ENCODE measurements around the gene PRKAB1. TPM values are rescaled to one million over a fixed set of nuclear protein-coding genes. Genes with fewer than 3 reads are reported as not detected.

PRKAB1 gene
- total and polyA plus RNA-seq, 9 of the 15 experiments (the other 6 are each of a cell fraction or from before 2014, with no cell fraction given), result 32.6 to 94.2 (median 63.8) TPM

DNA sequence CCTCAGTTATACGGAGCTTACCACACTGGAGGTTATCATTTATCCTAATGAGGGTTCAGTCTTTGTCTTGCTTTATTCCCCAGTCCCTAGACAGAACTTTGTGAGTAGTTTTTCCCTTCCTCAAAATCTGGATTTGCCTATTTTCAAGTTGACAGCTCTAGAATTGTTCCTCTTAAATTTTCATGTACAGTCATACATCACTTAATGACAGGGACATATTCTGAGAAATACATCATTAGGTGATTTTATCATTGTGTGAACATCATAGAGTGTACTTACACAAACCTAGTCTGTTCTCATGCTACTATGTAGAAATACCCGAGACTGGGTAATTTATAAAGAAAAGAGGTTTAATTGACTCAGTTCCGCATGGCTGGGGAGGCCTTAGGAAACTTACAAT lies 3.1 kb downstream of the PRKAB1 start:
- FAIRE-seq (no peak), ATAC-seq (no peak), DNase-seq (ENCODE audit: extremely low read depth in 1 of 4, low spot score in 3 of 4) (no peak)
- peak overlapping the region; percentile 98 for H3K4me2 ChIP-seq (ENCODE audit: insufficient read depth, low read length)
- peak overlapping the region in 1 of 2 experiments; percentile 100; a peak in 2 of 4 replicates for H3K9ac ChIP-seq (ENCODE audit: insufficient read depth in 1 of 2, low read depth in 2 of 2, low read length in 2 of 2)
- H3K9me1 ChIP-seq (ENCODE audit: control insufficient read depth, insufficient read depth, low read length), result no peaks in the 10 kb centered on the region
- CTCF ChIA-PET (ENCODE audit: low intra/inter-chr PET ratio), result no interaction called here
- H3K79me2 ChIP-seq (ENCODE audit: control insufficient read depth, insufficient read depth, low read length), result peaks cover 77% of the 10 kb centered on the region
- H3K4me1 ChIP-seq (replicated peaks in 1 of 2; ENCODE audit: control insufficient read depth in 2 of 2, insufficient read depth in 2 of 2, low read length in 2 of 2), result peaks cover 20 to 46% of the 10 kb centered on the region in 2 experiments
- POLR2A ChIA-PET, result interaction anchor here (1.3 to 4.1 kb wide), 2 partner anchors 10 to 475 kb away, joined by 4 to 44 read pairs; no protein-coding TSS in a partner anchor
- BruUV-seq (replicated peaks), result no TSS peak
- H3K27ac ChIP-seq (ENCODE audit: extremely low read depth, low read depth, low read length), result peak overlapping the region; percentile 86
- in situ Hi-C loops (cut with MboI), result no loop called here
- H3K36me3 ChIP-seq (ENCODE audit: control insufficient read depth, insufficient read depth, low read length), result peaks cover 66% of the 10 kb centered on the region
- H2AFZ ChIP-seq (ENCODE audit: low read depth, low read length), result no peak overlapping the region
- 16% methylated on average over 3 of the region's 3 CpGs for WGBS (ENCODE audit: insufficient coverage, low coverage, missing lambda C conversion rate)
- peak overlapping the region; percentile 81 for H3K4me3 ChIP-seq
- no peaks in the 10 kb centered on the region for H3K9me3 ChIP-seq (replicated peaks; ENCODE audit: control insufficient read depth, insufficient read depth, low read depth, low read length)
- no peaks in the 10 kb centered on the region for H4K20me1 ChIP-seq (replicated peaks; ENCODE audit: control insufficient read depth, insufficient read depth, low read length)
- intact Hi-C loops (cut with micrococcal nuclease), result no loop called here
- H3K27me3 ChIP-seq (ENCODE audit: control insufficient read depth in 2 of 2, insufficient read depth in 2 of 2, low read length in 2 of 2), result no peaks in the 10 kb centered on the region
- TF ChIP-seq, protein P1, sequence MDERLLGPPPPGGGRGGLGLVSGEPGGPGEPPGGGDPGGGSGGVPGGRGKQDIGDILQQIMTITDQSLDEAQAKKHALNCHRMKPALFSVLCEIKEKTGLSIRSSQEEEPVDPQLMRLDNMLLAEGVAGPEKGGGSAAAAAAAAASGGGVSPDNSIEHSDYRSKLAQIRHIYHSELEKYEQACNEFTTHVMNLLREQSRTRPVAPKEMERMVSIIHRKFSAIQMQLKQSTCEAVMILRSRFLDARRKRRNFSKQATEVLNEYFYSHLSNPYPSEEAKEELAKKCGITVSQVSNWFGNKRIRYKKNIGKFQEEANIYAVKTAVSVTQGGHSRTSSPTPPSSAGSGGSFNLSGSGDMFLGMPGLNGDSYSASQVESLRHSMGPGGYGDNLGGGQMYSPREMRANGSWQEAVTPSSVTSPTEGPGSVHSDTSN (CRISPR knock-in tag; IDR thresholded peaks at IDR 0.05; ENCODE audit: low read depth), result no peak
- TF ChIP-seq, protein P1 (tag; conservative IDR thresholded peaks at IDR 0.05; ENCODE audit: low read depth), result peak; percentile 75
- TF ChIP-seq PHF21A (IDR thresholded peaks at IDR 0.05; ENCODE audit: borderline replicate concordance, low read depth) (no peak), FUS (optimal IDR thresholded peaks at IDR 0.05; ENCODE audit: low read depth, low read length) (no peak), ARID1B (IDR thresholded peaks at IDR 0.05) (peak; percentile 18; the same call in 1 of the 2 replicates), ATF7 (IDR thresholded peaks at IDR 0.05) (0 out of 2 replicates have a peak, but pooled peaks have one; percentile 10), PHTF2 (CRISPR knock-in tag; IDR thresholded peaks at IDR 0.05) (no peak), HMG20A (CRISPR knock-in tag; conservative IDR thresholded peaks at IDR 0.05) (no peak), ASH1L (IDR thresholded peaks at IDR 0.05; ENCODE audit: borderline replicate concordance, low read depth, partially characterized antibody) (no peak), KLF1 (tag; IDR thresholded peaks at IDR 0.05) (no peak)
- TF ChIP-seq, protein P2, sequence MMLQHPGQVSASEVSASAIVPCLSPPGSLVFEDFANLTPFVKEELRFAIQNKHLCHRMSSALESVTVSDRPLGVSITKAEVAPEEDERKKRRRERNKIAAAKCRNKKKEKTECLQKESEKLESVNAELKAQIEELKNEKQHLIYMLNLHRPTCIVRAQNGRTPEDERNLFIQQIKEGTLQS (IDR thresholded peaks at IDR 0.05), result no peak
- TF ChIP-seq, protein P2 (CRISPR knock-in tag; conservative IDR thresholded peaks at IDR 0.05), result no peak
- TF ChIP-seq, protein P3, sequence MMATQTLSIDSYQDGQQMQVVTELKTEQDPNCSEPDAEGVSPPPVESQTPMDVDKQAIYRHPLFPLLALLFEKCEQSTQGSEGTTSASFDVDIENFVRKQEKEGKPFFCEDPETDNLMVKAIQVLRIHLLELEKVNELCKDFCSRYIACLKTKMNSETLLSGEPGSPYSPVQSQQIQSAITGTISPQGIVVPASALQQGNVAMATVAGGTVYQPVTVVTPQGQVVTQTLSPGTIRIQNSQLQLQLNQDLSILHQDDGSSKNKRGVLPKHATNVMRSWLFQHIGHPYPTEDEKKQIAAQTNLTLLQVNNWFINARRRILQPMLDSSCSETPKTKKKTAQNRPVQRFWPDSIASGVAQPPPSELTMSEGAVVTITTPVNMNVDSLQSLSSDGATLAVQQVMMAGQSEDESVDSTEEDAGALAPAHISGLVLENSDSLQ (IDR thresholded peaks at IDR 0.05), result peak; percentile 76
- TF ChIP-seq, protein P4, sequence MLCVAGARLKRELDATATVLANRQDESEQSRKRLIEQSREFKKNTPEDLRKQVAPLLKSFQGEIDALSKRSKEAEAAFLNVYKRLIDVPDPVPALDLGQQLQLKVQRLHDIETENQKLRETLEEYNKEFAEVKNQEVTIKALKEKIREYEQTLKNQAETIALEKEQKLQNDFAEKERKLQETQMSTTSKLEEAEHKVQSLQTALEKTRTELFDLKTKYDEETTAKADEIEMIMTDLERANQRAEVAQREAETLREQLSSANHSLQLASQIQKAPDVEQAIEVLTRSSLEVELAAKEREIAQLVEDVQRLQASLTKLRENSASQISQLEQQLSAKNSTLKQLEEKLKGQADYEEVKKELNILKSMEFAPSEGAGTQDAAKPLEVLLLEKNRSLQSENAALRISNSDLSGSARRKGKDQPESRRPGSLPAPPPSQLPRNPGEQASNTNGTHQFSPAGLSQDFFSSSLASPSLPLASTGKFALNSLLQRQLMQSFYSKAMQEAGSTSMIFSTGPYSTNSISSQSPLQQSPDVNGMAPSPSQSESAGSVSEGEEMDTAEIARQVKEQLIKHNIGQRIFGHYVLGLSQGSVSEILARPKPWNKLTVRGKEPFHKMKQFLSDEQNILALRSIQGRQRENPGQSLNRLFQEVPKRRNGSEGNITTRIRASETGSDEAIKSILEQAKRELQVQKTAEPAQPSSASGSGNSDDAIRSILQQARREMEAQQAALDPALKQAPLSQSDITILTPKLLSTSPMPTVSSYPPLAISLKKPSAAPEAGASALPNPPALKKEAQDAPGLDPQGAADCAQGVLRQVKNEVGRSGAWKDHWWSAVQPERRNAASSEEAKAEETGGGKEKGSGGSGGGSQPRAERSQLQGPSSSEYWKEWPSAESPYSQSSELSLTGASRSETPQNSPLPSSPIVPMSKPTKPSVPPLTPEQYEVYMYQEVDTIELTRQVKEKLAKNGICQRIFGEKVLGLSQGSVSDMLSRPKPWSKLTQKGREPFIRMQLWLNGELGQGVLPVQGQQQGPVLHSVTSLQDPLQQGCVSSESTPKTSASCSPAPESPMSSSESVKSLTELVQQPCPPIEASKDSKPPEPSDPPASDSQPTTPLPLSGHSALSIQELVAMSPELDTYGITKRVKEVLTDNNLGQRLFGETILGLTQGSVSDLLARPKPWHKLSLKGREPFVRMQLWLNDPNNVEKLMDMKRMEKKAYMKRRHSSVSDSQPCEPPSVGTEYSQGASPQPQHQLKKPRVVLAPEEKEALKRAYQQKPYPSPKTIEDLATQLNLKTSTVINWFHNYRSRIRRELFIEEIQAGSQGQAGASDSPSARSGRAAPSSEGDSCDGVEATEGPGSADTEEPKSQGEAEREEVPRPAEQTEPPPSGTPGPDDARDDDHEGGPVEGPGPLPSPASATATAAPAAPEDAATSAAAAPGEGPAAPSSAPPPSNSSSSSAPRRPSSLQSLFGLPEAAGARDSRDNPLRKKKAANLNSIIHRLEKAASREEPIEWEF (CRISPR knock-in tag; IDR thresholded peaks at IDR 0.05), result 0 out of 2 replicates have a peak, but pooled peaks have one; percentile 9

Data from K562 (cell line).